Mammary epithelial cell (primary cell): ENCODE results near the gene CDK2AP2.

Source experiments
- EZH2 ChIP-seq: IDR thresholded peaks from 2 replicates; pipeline ENCODE4 v1.6.1; 2012; ENCODE audit warnings: low read length, inconsistent platforms, borderline replicate concordance
- TF ChIP-seq, protein P1 (sequence below), 2 donors: IDR thresholded peaks in 1 of 2; conservative IDR thresholded peaks in 1 of 2; 2 replicates each; pipeline ENCODE4 v1.5.1; 2011 to 2012; ENCODE audit warnings: inconsistent platforms in 2 of 2, low read length in 2 of 2, mild to moderate bottlenecking in 2 of 2, control low read depth in 1 of 2, low read depth in 1 of 2; ENCODE audit not compliant: insufficient read depth in 1 of 2; ENCODE audit errors: extremely low read depth in 1 of 2

DNA sequence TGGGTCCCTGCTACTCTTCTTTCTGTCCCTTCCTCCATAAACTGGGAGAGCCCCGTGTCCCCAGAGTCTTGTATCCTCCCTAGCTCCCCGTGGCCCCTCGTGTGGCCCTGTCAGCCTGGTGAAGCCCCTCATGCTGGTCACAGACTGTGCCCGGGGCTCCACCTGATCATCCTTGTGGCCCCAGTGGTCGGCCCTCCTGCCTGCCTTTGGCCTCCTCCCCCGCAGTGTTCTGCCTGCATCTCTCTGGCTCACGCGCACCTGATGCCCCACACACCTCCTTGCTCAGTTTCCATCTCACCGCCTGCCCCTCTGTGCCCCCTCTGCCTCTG is 16.5 kb upstream of the CDK2AP2 start:
- TF ChIP-seq, protein P1, sequence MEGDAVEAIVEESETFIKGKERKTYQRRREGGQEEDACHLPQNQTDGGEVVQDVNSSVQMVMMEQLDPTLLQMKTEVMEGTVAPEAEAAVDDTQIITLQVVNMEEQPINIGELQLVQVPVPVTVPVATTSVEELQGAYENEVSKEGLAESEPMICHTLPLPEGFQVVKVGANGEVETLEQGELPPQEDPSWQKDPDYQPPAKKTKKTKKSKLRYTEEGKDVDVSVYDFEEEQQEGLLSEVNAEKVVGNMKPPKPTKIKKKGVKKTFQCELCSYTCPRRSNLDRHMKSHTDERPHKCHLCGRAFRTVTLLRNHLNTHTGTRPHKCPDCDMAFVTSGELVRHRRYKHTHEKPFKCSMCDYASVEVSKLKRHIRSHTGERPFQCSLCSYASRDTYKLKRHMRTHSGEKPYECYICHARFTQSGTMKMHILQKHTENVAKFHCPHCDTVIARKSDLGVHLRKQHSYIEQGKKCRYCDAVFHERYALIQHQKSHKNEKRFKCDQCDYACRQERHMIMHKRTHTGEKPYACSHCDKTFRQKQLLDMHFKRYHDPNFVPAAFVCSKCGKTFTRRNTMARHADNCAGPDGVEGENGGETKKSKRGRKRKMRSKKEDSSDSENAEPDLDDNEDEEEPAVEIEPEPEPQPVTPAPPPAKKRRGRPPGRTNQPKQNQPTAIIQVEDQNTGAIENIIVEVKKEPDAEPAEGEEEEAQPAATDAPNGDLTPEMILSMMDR (conservative IDR thresholded peaks at IDR 0.05 in 1 of 2, IDR thresholded peaks at IDR 0.05 in 1 of 2; ENCODE audit: extremely low read depth in 1 of 2, insufficient read depth in 1 of 2, low read depth in 1 of 2, low read length in 2 of 2), result no peak
- no peak for TF ChIP-seq EZH2
